ENCODE data around the gene PNLIPRP3. TPM values are rescaled to one million over a fixed set of nuclear protein-coding genes. Genes with fewer than 3 reads are reported as not detected.

The PNLIPRP3 gene
- total RNA-seq, 1 donor from 2014 or later: not detected

DNA sequence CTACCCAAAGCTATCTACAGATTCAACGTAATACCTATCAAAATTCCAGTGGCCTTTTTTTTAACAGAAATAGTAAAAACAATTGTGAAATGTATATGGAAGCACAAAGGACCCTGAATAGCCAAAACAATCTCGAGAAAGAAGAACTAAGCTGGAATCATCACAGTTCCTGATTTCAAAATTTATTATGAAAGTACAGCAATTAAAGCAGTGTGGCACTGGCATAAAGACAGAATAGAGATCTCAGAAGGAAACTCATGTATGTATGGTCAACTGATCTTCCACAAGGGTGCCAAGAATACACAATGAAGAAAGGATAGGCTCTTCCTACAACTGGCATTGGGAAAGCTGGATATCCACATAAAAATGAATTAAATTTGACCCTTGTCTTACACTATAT is 23.2 kb downstream of the PNLIPRP3 start:
- H3K9me3 Mint-ChIP-seq (ENCODE audit: low read depth): peaks cover 10% of the 10 kb centered on the region
- no peak overlapping the region for H3K27ac Mint-ChIP-seq (ENCODE audit: unreplicated experiment)
- TF ChIP-seq, protein P1, sequence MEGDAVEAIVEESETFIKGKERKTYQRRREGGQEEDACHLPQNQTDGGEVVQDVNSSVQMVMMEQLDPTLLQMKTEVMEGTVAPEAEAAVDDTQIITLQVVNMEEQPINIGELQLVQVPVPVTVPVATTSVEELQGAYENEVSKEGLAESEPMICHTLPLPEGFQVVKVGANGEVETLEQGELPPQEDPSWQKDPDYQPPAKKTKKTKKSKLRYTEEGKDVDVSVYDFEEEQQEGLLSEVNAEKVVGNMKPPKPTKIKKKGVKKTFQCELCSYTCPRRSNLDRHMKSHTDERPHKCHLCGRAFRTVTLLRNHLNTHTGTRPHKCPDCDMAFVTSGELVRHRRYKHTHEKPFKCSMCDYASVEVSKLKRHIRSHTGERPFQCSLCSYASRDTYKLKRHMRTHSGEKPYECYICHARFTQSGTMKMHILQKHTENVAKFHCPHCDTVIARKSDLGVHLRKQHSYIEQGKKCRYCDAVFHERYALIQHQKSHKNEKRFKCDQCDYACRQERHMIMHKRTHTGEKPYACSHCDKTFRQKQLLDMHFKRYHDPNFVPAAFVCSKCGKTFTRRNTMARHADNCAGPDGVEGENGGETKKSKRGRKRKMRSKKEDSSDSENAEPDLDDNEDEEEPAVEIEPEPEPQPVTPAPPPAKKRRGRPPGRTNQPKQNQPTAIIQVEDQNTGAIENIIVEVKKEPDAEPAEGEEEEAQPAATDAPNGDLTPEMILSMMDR (IDR thresholded peaks at IDR 0.05): no peak
- H3K4me1 Mint-ChIP-seq (ENCODE audit: low read depth): no peaks in the 10 kb centered on the region
- H3K36me3 Mint-ChIP-seq (ENCODE audit: low read depth): no peaks in the 10 kb centered on the region
- H3K27me3 Mint-ChIP-seq (ENCODE audit: low read depth): peaks cover 11% of the 10 kb centered on the region
- DNase-seq (ENCODE audit: low spot score): no peak
- no peak overlapping the region for H3K4me3 Mint-ChIP-seq (ENCODE audit: unreplicated experiment)

DNA sequence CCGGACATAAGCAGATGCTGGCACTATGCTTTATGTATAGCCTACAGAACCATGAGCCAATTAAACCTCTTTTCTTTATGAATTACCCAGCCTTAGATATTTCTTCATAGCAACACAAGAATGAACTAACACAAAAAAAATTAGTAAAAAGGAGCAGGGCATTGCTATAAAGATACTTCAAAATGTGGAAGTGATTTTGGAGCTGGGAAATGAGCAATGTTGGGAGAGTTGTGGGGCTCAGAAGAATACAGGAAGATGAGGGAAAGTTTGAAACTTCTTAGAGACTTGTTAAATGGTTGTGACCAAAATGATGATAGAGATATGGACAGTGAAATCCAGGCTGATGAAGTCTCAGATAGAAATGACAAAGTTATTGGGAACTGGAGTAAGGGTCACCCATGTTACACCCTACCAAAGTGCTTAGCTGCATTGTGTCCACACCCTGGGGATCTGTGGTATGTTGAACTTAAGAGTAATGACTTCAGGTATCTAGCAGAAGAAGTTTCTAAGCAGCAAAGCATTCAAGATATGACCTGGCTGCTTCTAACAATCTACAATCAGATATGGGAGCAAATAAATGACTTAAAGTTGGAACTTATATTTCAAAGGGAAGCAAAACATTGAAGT is 24.2 kb downstream of the PNLIPRP3 start:
- peaks cover 11% of the 10 kb centered on the region for H3K27me3 Mint-ChIP-seq (ENCODE audit: low read depth)
- H3K9me3 Mint-ChIP-seq (ENCODE audit: low read depth): peaks cover 10% of the 10 kb centered on the region
- H3K4me1 Mint-ChIP-seq (ENCODE audit: low read depth): no peaks in the 10 kb centered on the region
- no peak for DNase-seq (ENCODE audit: low spot score)
- TF ChIP-seq, protein P1 (IDR thresholded peaks at IDR 0.05): no peak
- H3K27ac Mint-ChIP-seq (ENCODE audit: unreplicated experiment): no peak overlapping the region
- H3K4me3 Mint-ChIP-seq (ENCODE audit: unreplicated experiment): no peak overlapping the region
- H3K36me3 Mint-ChIP-seq (ENCODE audit: low read depth): no peaks in the 10 kb centered on the region

DNA sequence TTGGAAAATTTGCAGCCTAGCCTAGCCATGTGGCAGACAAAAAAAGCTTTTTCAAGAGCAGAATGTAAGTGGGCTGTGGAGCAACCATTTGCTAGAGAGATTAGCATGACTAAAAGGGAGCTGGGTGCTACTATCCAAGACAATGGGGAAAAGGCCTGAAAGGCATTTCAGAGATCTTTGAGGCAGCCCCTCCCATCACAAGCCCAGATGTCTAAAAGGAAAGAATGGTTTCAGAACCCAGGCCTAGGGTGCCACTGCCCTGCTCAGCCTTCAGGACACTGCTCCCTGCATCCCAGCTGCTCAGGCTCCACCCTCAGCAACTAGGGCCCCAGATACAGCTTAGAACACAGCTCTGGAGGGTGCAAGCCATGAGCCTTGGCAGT is 24.7 kb downstream of the PNLIPRP3 start:
- DNase-seq (ENCODE audit: low spot score): no peak
- TF ChIP-seq, protein P1 (IDR thresholded peaks at IDR 0.05): no peak
- peaks cover 10% of the 10 kb centered on the region for H3K9me3 Mint-ChIP-seq (ENCODE audit: low read depth)
- H3K36me3 Mint-ChIP-seq (ENCODE audit: low read depth): no peaks in the 10 kb centered on the region
- no peak overlapping the region for H3K4me3 Mint-ChIP-seq (ENCODE audit: unreplicated experiment)
- H3K4me1 Mint-ChIP-seq (ENCODE audit: low read depth): no peaks in the 10 kb centered on the region
- peaks cover 11% of the 10 kb centered on the region for H3K27me3 Mint-ChIP-seq (ENCODE audit: low read depth)
- H3K27ac Mint-ChIP-seq (ENCODE audit: unreplicated experiment): no peak overlapping the region

DNA sequence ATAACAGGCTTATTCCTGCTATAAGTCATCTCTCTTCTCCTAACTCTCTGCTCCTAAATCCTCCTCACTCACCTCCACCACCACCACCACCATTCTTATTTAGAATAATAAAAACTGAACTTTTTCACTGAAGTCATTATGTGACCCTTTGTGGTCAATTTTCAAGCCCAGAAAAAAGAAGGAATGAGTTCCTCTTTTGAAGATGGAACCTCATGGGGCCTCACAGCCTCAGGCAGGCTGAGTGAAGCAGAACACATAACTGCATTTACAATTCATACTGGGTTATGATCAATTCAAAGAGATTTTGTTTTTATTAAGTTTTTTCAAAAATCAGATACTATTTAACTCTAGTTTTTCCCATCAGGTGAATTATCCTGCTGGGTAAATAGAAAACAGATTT is 29.8 kb downstream of the PNLIPRP3 start:
- DNase-seq (ENCODE audit: low spot score): no peak
- peaks cover 9% of the 10 kb centered on the region for H3K27me3 Mint-ChIP-seq (ENCODE audit: low read depth)
- H3K4me1 Mint-ChIP-seq (ENCODE audit: low read depth): no peaks in the 10 kb centered on the region
- TF ChIP-seq, protein P1 (IDR thresholded peaks at IDR 0.05): no peak
- no peaks in the 10 kb centered on the region for H3K36me3 Mint-ChIP-seq (ENCODE audit: low read depth)
- no peak overlapping the region for H3K27ac Mint-ChIP-seq (ENCODE audit: unreplicated experiment)
- H3K4me3 Mint-ChIP-seq (ENCODE audit: unreplicated experiment): no peak overlapping the region
- H3K9me3 Mint-ChIP-seq (ENCODE audit: low read depth): peaks cover 3% of the 10 kb centered on the region

DNA sequence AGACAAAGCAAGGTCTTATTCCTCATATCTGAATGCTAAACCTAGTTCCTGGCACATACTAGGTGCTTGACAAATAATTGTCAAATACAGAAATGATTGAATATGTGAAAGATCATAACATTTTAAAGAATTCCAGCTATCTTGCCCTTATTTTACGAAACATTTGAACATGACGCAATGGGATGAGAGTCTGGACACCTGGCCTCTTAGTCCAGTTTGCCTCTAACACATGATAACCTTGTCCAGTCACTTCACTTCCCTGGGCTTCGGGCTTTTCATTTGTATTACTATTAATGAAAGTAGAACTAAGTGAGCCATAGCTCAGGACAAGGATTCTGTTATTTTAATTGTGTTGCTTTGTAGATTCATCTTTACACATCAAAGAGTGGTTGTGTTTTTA is 32.6 kb downstream of the PNLIPRP3 start:
- no peaks in the 10 kb centered on the region for H3K4me1 Mint-ChIP-seq (ENCODE audit: low read depth)
- TF ChIP-seq, protein P1 (IDR thresholded peaks at IDR 0.05): no peak
- H3K36me3 Mint-ChIP-seq (ENCODE audit: low read depth): no peaks in the 10 kb centered on the region
- DNase-seq (ENCODE audit: low spot score): no peak
- H3K9me3 Mint-ChIP-seq (ENCODE audit: low read depth): no peaks in the 10 kb centered on the region
- no peak overlapping the region for H3K27ac Mint-ChIP-seq (ENCODE audit: unreplicated experiment)
- H3K27me3 Mint-ChIP-seq (ENCODE audit: low read depth): peaks cover 9% of the 10 kb centered on the region
- H3K4me3 Mint-ChIP-seq (ENCODE audit: unreplicated experiment): no peak overlapping the region

Data from chondrocyte (in vitro differentiated cells).